Nephron (organoid): ENCODE measurements around the gene IKBKE.
A peak's percentile ranks its signal among the peaks of the same experiment; 100 is the strongest.

Experiments
- H3K27ac Mint-ChIP-seq, 3 experiments: 2 replicates each; pipeline ENCODE4 v1.8.0; 2020; ENCODE audit warnings: mixed read lengths in 3 of 3, mild to moderate bottlenecking in 2 of 3, moderate library complexity in 1 of 3
- H3K27me3 Mint-ChIP-seq: 2 replicates; pipeline ENCODE4 v1.8.0; 2021; ENCODE audit warnings: low read depth, mild to moderate bottlenecking, moderate library complexity, mixed read lengths
- H3K36me3 Mint-ChIP-seq: 2 replicates; pipeline ENCODE4 v1.8.0; 2020; ENCODE audit warnings: low read depth, mixed read lengths
- H3K4me1 Mint-ChIP-seq: 2 replicates; pipeline ENCODE4 v1.8.0; 2020; ENCODE audit warnings: mixed read lengths
- H3K4me3 Mint-ChIP-seq, 3 experiments: 2 replicates each; pipeline ENCODE4 v1.8.0; 2020; ENCODE audit warnings: mild to moderate bottlenecking in 3 of 3, mixed read lengths in 3 of 3, moderate library complexity in 2 of 3
- H3K9me3 Mint-ChIP-seq: 2 replicates; pipeline ENCODE4 v1.8.0; 2020; ENCODE audit warnings: mixed read lengths
- TF ChIP-seq, protein P1 (sequence below), 3 experiments: fragments of 200-600 bp; sonication (generic); IDR thresholded peaks; one replicate each; pipeline ENCODE4 v1.5.0; 2021; ENCODE audit warnings: antibody characterized with exemption in 3 of 3; ENCODE audit not compliant: unreplicated experiment in 3 of 3

IKBKE gene

DNA sequence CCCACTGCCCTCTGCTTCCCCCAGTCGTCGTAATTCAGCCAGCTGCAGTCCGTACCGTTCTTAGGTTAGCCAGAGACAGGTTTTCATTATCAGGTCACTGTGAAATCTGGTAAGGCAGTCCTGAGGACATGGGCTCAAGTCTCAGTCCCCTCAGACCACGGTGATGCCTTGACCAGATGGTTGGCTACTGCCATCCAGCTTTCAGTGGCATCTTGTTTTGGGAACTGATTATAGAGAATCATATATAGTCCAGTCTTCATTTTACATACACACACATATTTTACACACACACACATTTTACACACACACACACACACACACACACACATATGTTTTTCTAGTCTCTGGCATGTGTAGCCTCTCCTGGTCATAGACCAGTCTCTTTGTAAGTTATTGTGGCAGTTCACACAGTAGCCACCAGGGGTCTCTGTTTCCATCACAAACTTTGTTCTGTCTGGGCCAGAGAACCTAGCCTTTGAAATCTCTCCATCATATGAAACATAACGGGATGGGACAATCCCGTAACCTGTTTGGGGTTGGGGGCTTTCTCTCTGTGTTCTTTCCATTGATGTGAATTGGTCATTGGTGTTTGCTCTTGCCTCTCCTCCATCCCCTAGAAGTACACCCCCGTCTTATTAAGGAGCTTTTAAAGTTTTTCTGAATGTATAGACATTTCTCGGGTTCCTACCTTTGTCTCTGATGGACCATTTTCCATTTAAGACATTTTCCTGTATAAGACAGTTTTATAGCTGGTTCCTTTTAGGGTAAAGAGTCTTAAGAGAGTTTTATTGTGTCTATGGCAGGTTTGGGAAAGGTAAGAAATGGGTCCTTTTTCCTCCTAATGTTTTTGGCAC lies 8.4 kb upstream of the IKBKE start:
- H3K9me3 Mint-ChIP-seq, result no peaks in the 10 kb centered on the region
- peaks cover 30% of the 10 kb centered on the region for H3K4me1 Mint-ChIP-seq
- peaks cover 41% of the 10 kb centered on the region for H3K36me3 Mint-ChIP-seq
- peaks cover 10% of the 10 kb centered on the region for H3K27me3 Mint-ChIP-seq
- H3K27ac Mint-ChIP-seq, result peak overlapping the region; percentile 23 to 55 (median 25)
- H3K4me3 Mint-ChIP-seq, result no peak overlapping the region
- TF ChIP-seq, protein P1, sequence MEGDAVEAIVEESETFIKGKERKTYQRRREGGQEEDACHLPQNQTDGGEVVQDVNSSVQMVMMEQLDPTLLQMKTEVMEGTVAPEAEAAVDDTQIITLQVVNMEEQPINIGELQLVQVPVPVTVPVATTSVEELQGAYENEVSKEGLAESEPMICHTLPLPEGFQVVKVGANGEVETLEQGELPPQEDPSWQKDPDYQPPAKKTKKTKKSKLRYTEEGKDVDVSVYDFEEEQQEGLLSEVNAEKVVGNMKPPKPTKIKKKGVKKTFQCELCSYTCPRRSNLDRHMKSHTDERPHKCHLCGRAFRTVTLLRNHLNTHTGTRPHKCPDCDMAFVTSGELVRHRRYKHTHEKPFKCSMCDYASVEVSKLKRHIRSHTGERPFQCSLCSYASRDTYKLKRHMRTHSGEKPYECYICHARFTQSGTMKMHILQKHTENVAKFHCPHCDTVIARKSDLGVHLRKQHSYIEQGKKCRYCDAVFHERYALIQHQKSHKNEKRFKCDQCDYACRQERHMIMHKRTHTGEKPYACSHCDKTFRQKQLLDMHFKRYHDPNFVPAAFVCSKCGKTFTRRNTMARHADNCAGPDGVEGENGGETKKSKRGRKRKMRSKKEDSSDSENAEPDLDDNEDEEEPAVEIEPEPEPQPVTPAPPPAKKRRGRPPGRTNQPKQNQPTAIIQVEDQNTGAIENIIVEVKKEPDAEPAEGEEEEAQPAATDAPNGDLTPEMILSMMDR (IDR thresholded peaks at IDR 0.05; ENCODE audit: unreplicated experiment in 3 of 3), result peak; percentile 65 to 75 (median 75)

DNA sequence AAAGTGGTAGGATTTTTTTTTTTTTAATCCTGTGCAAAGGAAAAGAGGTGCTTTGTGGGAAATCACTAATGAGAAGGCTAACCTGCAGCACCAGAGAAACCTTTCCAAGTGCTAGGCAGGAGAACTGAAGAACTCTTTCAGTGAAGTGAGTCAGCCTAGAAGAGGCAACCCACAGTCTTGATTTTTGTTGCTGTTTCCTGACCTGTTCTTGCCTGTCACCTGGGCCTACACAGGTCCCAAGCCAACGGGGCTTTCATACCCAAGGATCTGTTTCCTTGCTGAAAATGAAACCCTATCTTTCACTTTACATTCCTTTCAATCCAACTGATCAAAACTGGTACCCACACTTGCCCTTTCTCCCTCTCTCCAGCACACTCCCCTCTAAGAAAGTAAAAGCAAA lies 7.1 kb upstream of the IKBKE start:
- TF ChIP-seq, protein P1 (IDR thresholded peaks at IDR 0.05; ENCODE audit: unreplicated experiment in 3 of 3), result no peak
- Mint-ChIP-seq H3K9me3 (no peaks in the 10 kb centered on the region), H3K27me3 (peaks cover 14% of the 10 kb centered on the region), H3K27ac (no peak overlapping the region), H3K4me1 (peaks cover 33% of the 10 kb centered on the region), H3K36me3 (peaks cover 32% of the 10 kb centered on the region), H3K4me3 (no peak overlapping the region)

DNA sequence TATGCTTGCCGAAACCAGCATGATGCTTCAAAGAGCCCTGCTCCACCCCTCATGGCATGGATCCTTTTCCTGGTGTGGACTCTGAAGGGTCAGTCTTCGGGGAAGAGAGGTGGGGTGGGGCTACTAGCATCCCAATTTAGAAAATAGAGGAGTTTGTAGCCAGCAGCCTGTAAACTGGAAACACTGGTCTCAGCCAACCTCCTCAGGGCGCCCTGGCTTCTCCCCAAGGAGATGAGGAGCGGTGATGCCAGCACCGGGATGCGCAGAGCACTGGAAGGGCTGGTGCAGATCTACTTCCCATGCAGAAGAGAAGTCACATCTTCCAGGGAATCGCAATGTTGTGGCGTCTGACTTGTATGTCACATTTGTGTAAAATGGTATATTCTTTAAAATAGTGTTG lies 6.4 kb upstream of the IKBKE start:
- H3K27ac Mint-ChIP-seq, result no peak overlapping the region
- peaks cover 17% of the 10 kb centered on the region for H3K27me3 Mint-ChIP-seq
- H3K4me3 Mint-ChIP-seq, result no peak overlapping the region
- H3K36me3 Mint-ChIP-seq, result peaks cover 24% of the 10 kb centered on the region
- TF ChIP-seq, protein P1 (IDR thresholded peaks at IDR 0.05; ENCODE audit: unreplicated experiment in 3 of 3), result no peak
- H3K4me1 Mint-ChIP-seq, result peaks cover 39% of the 10 kb centered on the region
- H3K9me3 Mint-ChIP-seq, result no peaks in the 10 kb centered on the region

DNA sequence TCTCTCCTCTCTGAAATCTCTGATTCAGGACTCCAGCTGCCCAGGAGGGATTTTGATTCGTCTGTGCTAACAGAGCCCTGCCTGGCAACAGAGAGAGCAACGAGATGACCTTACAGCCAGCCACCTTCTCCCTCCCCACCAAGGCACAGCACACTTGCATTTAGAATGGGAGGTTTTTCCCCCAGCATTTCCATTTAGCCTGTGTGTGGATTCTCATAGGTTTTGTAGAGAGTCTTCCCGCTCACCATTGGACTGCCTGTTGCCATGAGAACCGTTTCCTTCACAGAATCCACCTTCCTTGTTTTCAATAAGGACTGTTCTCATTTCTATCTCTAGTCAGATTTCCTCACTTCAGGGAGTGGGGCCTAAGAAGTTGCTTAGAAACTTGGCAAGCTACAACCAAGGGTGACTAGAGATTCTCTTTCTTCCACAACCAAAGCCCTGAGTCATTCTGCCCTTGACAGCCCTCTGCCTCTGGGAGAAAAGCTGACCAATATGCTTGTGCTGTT lies 5.8 kb upstream of the IKBKE start:
- H3K27ac Mint-ChIP-seq, result peak overlapping the region in 1 of 3 experiments; percentile 43
- no peak overlapping the region for H3K4me3 Mint-ChIP-seq
- peaks cover 39% of the 10 kb centered on the region for H3K4me1 Mint-ChIP-seq
- peaks cover 18% of the 10 kb centered on the region for H3K36me3 Mint-ChIP-seq
- peaks cover 16% of the 10 kb centered on the region for H3K27me3 Mint-ChIP-seq
- TF ChIP-seq, protein P1 (IDR thresholded peaks at IDR 0.05; ENCODE audit: unreplicated experiment in 3 of 3), result no peak
- no peaks in the 10 kb centered on the region for H3K9me3 Mint-ChIP-seq

DNA sequence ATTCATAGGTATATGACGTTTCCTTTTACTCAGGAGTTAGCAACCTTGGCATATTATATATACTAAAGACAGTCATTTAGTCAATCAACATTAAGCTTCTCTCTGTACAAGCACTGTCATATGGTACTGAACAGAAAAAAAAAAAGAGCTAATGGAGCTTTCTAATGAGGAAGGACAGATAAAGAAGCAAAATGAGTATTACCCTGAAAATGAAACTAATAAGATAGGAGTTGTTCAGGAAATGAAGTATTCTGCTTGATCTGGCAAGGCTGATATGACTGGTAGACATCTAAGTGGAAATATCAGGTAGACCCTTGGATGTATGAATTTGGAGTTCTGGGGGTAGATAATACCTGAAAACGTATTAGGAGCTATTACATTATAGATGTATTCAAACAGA lies 4.3 kb upstream of the IKBKE start:
- Mint-ChIP-seq H3K27ac (no peak overlapping the region), H3K27me3 (peaks cover 14% of the 10 kb centered on the region), H3K36me3 (peaks cover 14% of the 10 kb centered on the region), H3K4me1 (peaks cover 51% of the 10 kb centered on the region), H3K4me3 (no peak overlapping the region), H3K9me3 (no peaks in the 10 kb centered on the region)
- TF ChIP-seq, protein P1 (IDR thresholded peaks at IDR 0.05; ENCODE audit: unreplicated experiment in 3 of 3), result no peak
